ENCODE data around the gene STXBP5L.
"Not testable (repeated sequence)": the region's sequence is repeated elsewhere in the genome, so short reads cannot be mapped to it uniquely, and the experiment has no call there.

DNA sequence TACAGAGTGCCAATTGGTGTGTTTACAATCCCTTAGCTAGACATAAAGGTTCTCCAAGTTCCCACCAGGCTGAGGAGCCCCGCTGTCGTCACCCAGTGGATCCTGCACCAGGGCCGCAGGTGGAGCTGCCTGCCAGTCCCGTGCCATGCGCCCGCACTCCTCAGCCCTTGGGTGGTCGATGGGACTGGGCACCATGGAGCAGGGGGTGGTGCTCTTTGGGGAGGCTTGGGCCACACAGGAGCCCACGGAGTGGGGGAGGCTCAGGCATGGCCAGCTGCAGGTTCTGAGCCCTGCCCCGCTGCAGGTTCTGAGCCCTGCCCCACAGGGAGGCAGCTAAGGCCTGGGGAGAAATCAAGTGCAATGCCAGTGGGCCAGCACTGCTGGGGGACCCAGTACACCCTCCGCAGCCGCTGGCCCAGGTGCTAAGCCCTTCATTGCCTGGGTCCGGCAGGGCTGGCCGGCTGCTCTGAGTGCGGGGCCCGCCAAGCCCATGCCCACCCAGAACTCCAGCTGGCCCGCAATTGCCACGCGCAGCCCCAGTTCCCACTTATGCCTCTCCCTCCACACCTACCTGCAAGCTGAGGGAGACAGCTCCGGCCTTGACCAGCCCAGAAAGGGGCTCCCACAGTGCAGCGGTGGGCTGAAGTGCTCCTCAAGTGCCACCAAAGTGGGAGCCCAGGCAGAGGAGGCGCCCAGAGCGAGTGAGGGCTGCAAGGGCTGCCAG is 170.5 kb downstream of the STXBP5L start:
- TF ChIP-seq, protein P1, sequence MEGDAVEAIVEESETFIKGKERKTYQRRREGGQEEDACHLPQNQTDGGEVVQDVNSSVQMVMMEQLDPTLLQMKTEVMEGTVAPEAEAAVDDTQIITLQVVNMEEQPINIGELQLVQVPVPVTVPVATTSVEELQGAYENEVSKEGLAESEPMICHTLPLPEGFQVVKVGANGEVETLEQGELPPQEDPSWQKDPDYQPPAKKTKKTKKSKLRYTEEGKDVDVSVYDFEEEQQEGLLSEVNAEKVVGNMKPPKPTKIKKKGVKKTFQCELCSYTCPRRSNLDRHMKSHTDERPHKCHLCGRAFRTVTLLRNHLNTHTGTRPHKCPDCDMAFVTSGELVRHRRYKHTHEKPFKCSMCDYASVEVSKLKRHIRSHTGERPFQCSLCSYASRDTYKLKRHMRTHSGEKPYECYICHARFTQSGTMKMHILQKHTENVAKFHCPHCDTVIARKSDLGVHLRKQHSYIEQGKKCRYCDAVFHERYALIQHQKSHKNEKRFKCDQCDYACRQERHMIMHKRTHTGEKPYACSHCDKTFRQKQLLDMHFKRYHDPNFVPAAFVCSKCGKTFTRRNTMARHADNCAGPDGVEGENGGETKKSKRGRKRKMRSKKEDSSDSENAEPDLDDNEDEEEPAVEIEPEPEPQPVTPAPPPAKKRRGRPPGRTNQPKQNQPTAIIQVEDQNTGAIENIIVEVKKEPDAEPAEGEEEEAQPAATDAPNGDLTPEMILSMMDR (IDR thresholded peaks at IDR 0.05; ENCODE audit: insufficient read depth, low read depth, low read length), result not testable (repeated sequence)
- TF ChIP-seq EZH2 (IDR thresholded peaks at IDR 0.05; ENCODE audit: insufficient read depth, low read length), result not testable (repeated sequence)

All from astrocyte (in vitro differentiated cells and primary cell).